ENCODE results near the gene FBXO31.

Gene FBXO31

GRCh38 chr16:87336434-87337240, 46.9 kb downstream of the FBXO31 start:
- Mint-ChIP-seq H3K27me3 (no peaks in the 10 kb centered on the region), H3K9me3 (no peaks in the 10 kb centered on the region), H3K4me3 (no peak overlapping the region), H3K4me1 (peaks cover 13% of the 10 kb centered on the region), H3K36me3 (peaks cover 5% of the 10 kb centered on the region), H3K27ac (no peak overlapping the region)

GRCh38 chr16:87335625-87336433, 47.7 kb downstream of the FBXO31 start:
- Mint-ChIP-seq H3K4me1 (peaks cover 13% of the 10 kb centered on the region), H3K4me3 (no peak overlapping the region), H3K36me3 (peaks cover 5% of the 10 kb centered on the region), H3K27me3 (no peaks in the 10 kb centered on the region), H3K27ac (peak overlapping the region; percentile 17), H3K9me3 (no peaks in the 10 kb centered on the region)

- H3K27ac Mint-ChIP-seq = no peak overlapping the region
- peaks cover 4% of the 10 kb centered on the region for H3K36me3 Mint-ChIP-seq
- no peaks in the 10 kb centered on the region for H3K9me3 Mint-ChIP-seq
- no peak overlapping the region for H3K4me3 Mint-ChIP-seq
- peaks cover 13% of the 10 kb centered on the region for H3K4me1 Mint-ChIP-seq
- H3K27me3 Mint-ChIP-seq = no peaks in the 10 kb centered on the region
These were observed 48.6 kb downstream of the FBXO31 start for GRCh38 chr16:87334651-87335624.

- Mint-ChIP-seq H3K4me1 (peaks cover 10% of the 10 kb centered on the region), H3K9me3 (no peaks in the 10 kb centered on the region), H3K36me3 (peaks cover 1% of the 10 kb centered on the region), H3K27me3 (no peaks in the 10 kb centered on the region), H3K27ac (no peak overlapping the region), H3K4me3 (no peak overlapping the region)
These were observed 49.8 kb downstream of the FBXO31 start for GRCh38 chr16:87333581-87334331.

- Mint-ChIP-seq H3K4me1 (peaks cover 8% of the 10 kb centered on the region), H3K4me3 (no peak overlapping the region), H3K27me3 (no peaks in the 10 kb centered on the region), H3K9me3 (no peaks in the 10 kb centered on the region), H3K27ac (no peak overlapping the region), H3K36me3 (no peaks in the 10 kb centered on the region)
These were observed 50.5 kb downstream of the FBXO31 start for GRCh38 chr16:87333101-87333500.

- H3K4me1 Mint-ChIP-seq = peaks cover 5% of the 10 kb centered on the region
- H3K4me3 Mint-ChIP-seq = no peak overlapping the region
- H3K36me3 Mint-ChIP-seq = no peaks in the 10 kb centered on the region
- no peak overlapping the region for H3K27ac Mint-ChIP-seq
- H3K27me3 Mint-ChIP-seq = no peaks in the 10 kb centered on the region
- no peaks in the 10 kb centered on the region for H3K9me3 Mint-ChIP-seq
These were observed 51.4 kb downstream of the FBXO31 start for GRCh38 chr16:87332150-87332549.

GRCh38 chr16:87331241-87331801, 52.3 kb downstream of the FBXO31 start:
- Mint-ChIP-seq H3K27ac (no peak overlapping the region), H3K4me1 (peaks cover 4% of the 10 kb centered on the region), H3K4me3 (no peak overlapping the region), H3K27me3 (no peaks in the 10 kb centered on the region), H3K36me3 (no peaks in the 10 kb centered on the region), H3K9me3 (no peaks in the 10 kb centered on the region)

- peaks cover 8% of the 10 kb centered on the region for H3K4me1 Mint-ChIP-seq
- H3K27ac Mint-ChIP-seq = no peak overlapping the region
- no peaks in the 10 kb centered on the region for H3K36me3 Mint-ChIP-seq
- no peaks in the 10 kb centered on the region for H3K27me3 Mint-ChIP-seq
- no peaks in the 10 kb centered on the region for H3K9me3 Mint-ChIP-seq
- H3K4me3 Mint-ChIP-seq = no peak overlapping the region
These were observed 52.9 kb downstream of the FBXO31 start for GRCh38 chr16:87330646-87331045.

GRCh38 chr16:87330257-87330624, 53.3 kb downstream of the FBXO31 start:
- Mint-ChIP-seq H3K36me3 (no peaks in the 10 kb centered on the region), H3K4me1 (peaks cover 8% of the 10 kb centered on the region), H3K27ac (no peak overlapping the region), H3K4me3 (no peak overlapping the region), H3K27me3 (no peaks in the 10 kb centered on the region), H3K9me3 (no peaks in the 10 kb centered on the region)

GRCh38 chr16:87329436-87330256, 53.9 kb downstream of the FBXO31 start:
- H3K4me1 Mint-ChIP-seq = peaks cover 8% of the 10 kb centered on the region
- H3K9me3 Mint-ChIP-seq = no peaks in the 10 kb centered on the region
- H3K4me3 Mint-ChIP-seq = no peak overlapping the region
- H3K27me3 Mint-ChIP-seq = no peaks in the 10 kb centered on the region
- H3K36me3 Mint-ChIP-seq = no peaks in the 10 kb centered on the region
- no peak overlapping the region for H3K27ac Mint-ChIP-seq

- Mint-ChIP-seq H3K9me3 (no peaks in the 10 kb centered on the region), H3K4me1 (peaks cover 8% of the 10 kb centered on the region), H3K27me3 (no peaks in the 10 kb centered on the region), H3K4me3 (no peak overlapping the region), H3K27ac (no peak overlapping the region), H3K36me3 (no peaks in the 10 kb centered on the region)
These were observed 54.7 kb downstream of the FBXO31 start for GRCh38 chr16:87328846-87329245.

GRCh38 chr16:87327798-87328495, 55.6 kb downstream of the FBXO31 start:
- Mint-ChIP-seq H3K4me3 (no peak overlapping the region), H3K9me3 (no peaks in the 10 kb centered on the region), H3K4me1 (peaks cover 8% of the 10 kb centered on the region), H3K27ac (no peak overlapping the region), H3K27me3 (no peaks in the 10 kb centered on the region), H3K36me3 (no peaks in the 10 kb centered on the region)

- Mint-ChIP-seq H3K36me3 (no peaks in the 10 kb centered on the region), H3K27me3 (no peaks in the 10 kb centered on the region), H3K4me1 (peaks cover 8% of the 10 kb centered on the region), H3K9me3 (no peaks in the 10 kb centered on the region), H3K27ac (no peak overlapping the region), H3K4me3 (no peak overlapping the region)
These were observed 57.4 kb downstream of the FBXO31 start for GRCh38 chr16:87326151-87326571.

Measured in activated naive CD4-positive, alpha-beta T cell treated with anti-CD3 and anti-CD28 coated beads, Interleukin-2, amount 50 U/mL, for 24 hours (primary cell).